HCT116 (cell line): ENCODE results near the gene UBIAD1. TPM values are rescaled to one million over a fixed set of nuclear protein-coding genes. Genes with fewer than 3 reads are reported as not detected.

Source experiments
- ATAC-seq: fragments of 200-7000 bp; cut with Tn5 transposase; 2 replicates; pipeline ENCODE4 v1.9.1; 2020; ENCODE audit warnings: mild to moderate bottlenecking, moderate library complexity
- BruUV-seq: library from RNA; stranded (reverse); fragments of 400-500 nt; replicated peaks from 2 replicates; lab custom pipeline; 2021; lab: Mats Ljungman, UMichigan
- CTCF ChIA-PET: fragments of 300-600 bp; sonication (Branson Sonifier 250); formaldehyde crosslinking; loops from one replicate; lab custom pipeline; 2021; ENCODE audit warnings: antibody characterized with exemption; lab: Charles Lee
- POLR2A ChIA-PET: fragments of 300-600, 350-600 bp; sonication (Branson Sonifier 250); formaldehyde crosslinking; loops from one replicate; lab custom pipeline; 2021; ENCODE audit warnings: antibody characterized with exemption; lab: Charles Lee
- RAD21 ChIA-PET, 2 experiments: fragments of 300-600 bp; sonication (Branson Sonifier 250); formaldehyde crosslinking; loops; one replicate each; lab custom pipeline; 2023; ENCODE audit warnings: low total read pairs in 2 of 2; ENCODE audit not compliant: uncharacterized antibody in 2 of 2, unreplicated experiment in 2 of 2, low non-redundant PET in 1 of 2; lab: Charles Lee
- DNase-seq: peaks from one replicate; pipeline ENCODE4 v3.0.0-alpha.2; 2010; ENCODE audit warnings: low read depth, low spot score
- H2AFZ ChIP-seq: fragments of 200-600 bp; shearing (Covaris generic), sonication (generic); 2 replicates; pipeline ENCODE4 v1.6.1; 2017; ENCODE audit warnings: low read depth, mixed run types, mixed read lengths, antibody characterized with exemption, low read length; ENCODE audit not compliant: poor library complexity, severe bottlenecking
- H3K27ac ChIP-seq: 2 replicates; pipeline ENCODE4 v1.5.1; 2012; ENCODE audit warnings: low read depth, low read length
- H3K27me3 ChIP-seq: fragments of 200-600 bp; sonication (generic); 2 replicates; pipeline ENCODE4 v1.6.1; 2016; ENCODE audit warnings: mixed run types, low read length, mixed read lengths; ENCODE audit not compliant: insufficient read depth
- H3K36me3 ChIP-seq, 2 experiments: fragments of 200-500 bp in 1 of 2; fragments of 200-600 bp in 1 of 2; sonication (Bioruptor generic) in 1 of 2; sonication (generic) in 1 of 2; 2 replicates each; pipeline versions ENCODE4 v1.5.1 to v1.6.1; 2014 to 2016; ENCODE audit warnings: low read length in 2 of 2, inconsistent platforms in 1 of 2, mixed read lengths in 1 of 2, mixed run types in 1 of 2; ENCODE audit not compliant: insufficient read depth in 2 of 2, control insufficient read depth in 1 of 2
- H3K4me1 ChIP-seq, 2 experiments: fragments of 200-600 bp in 1 of 2; sonication (generic) in 1 of 2; 2 replicates each; pipeline versions ENCODE4 v1.5.1 to v1.6.1; 2012 to 2017; ENCODE audit warnings: low read length in 2 of 2, inconsistent platforms in 1 of 2, mild to moderate bottlenecking in 1 of 2, mixed read lengths in 1 of 2, mixed run types in 1 of 2, moderate library complexity in 1 of 2; ENCODE audit not compliant: insufficient read depth in 2 of 2, control insufficient read depth in 1 of 2
- H3K4me2 ChIP-seq: fragments of 200-600 bp; sonication (generic); 2 replicates; pipeline ENCODE4 v1.6.1; 2017; ENCODE audit warnings: mixed run types, low read length, mixed read lengths
- H3K4me3 ChIP-seq, 2 experiments: fragments of 200-600 bp in 1 of 2; sonication (generic) in 1 of 2; replicated peaks in 1 of 2; 2 replicates each; pipeline ENCODE4 v1.5.1; 2011 to 2016; ENCODE audit warnings: low read length in 2 of 2, control low read depth in 1 of 2, low read depth in 1 of 2, mild to moderate bottlenecking in 1 of 2, mixed read lengths in 1 of 2, mixed run types in 1 of 2
- H3K79me2 ChIP-seq: fragments of 200-600 bp; sonication (generic); 2 replicates; pipeline ENCODE4 v1.6.1; 2017; ENCODE audit warnings: mild to moderate bottlenecking, mixed run types, low read length, moderate library complexity, mixed read lengths; ENCODE audit not compliant: insufficient read depth
- H3K9ac ChIP-seq: fragments of 200-600 bp; sonication (generic); 2 replicates; pipeline ENCODE4 v1.6.1; 2016; ENCODE audit warnings: low read length, mixed read lengths
- H3K9me2 ChIP-seq: fragments of 200-600 bp; sonication (generic), shearing (Covaris generic); 2 replicates; pipeline ENCODE4 v1.6.1; 2017; ENCODE audit warnings: mixed run types, mild to moderate bottlenecking, moderate library complexity; ENCODE audit not compliant: insufficient read depth
- H3K9me3 ChIP-seq, 2 experiments: fragments of 200-500 bp in 1 of 2; fragments of 200-600 bp in 1 of 2; sonication (Bioruptor generic) in 1 of 2; sonication (generic) in 1 of 2; 2 replicates each; pipeline ENCODE4 v1.6.1; 2014 to 2017; ENCODE audit warnings: low read length in 2 of 2, mixed read lengths in 2 of 2, inconsistent platforms in 1 of 2, low read depth in 1 of 2, mild to moderate bottlenecking in 1 of 2, mixed run types in 1 of 2, moderate library complexity in 1 of 2; ENCODE audit not compliant: control insufficient read depth in 1 of 2, insufficient read depth in 1 of 2
- H4K20me1 ChIP-seq: fragments of 200-600 bp; sonication (generic), shearing (Covaris generic); 2 replicates; pipeline ENCODE4 v1.6.1; 2017; ENCODE audit warnings: mixed run types, mild to moderate bottlenecking, moderate library complexity; ENCODE audit not compliant: insufficient read depth
- CBX3 ChIP-seq: IDR thresholded peaks from 2 replicates; pipeline ENCODE4 v1.6.1; 2012; ENCODE audit warnings: low read depth
- EZH2 ChIP-seq: fragments of 200-600 bp; sonication (generic); IDR thresholded peaks from 2 replicates; pipeline ENCODE4 v1.6.1; 2017; ENCODE audit warnings: antibody characterized with exemption, mixed run types
- JUND ChIP-seq: IDR thresholded peaks from 2 replicates; pipeline ENCODE4 v1.6.1; 2012
- POLR2AphosphoS5 ChIP-seq: IDR thresholded peaks from 2 replicates; pipeline ENCODE4 v1.6.1; 2011; ENCODE audit warnings: mild to moderate bottlenecking, low read depth, low read length, moderate library complexity
- REST ChIP-seq: IDR thresholded peaks from 2 replicates; pipeline ENCODE4 v1.6.1; 2012; ENCODE audit warnings: low read depth
- TCF7L2 ChIP-seq: IDR thresholded peaks from 2 replicates; pipeline ENCODE4 v1.7.0; 2011; ENCODE audit warnings: borderline replicate concordance, inconsistent platforms; ENCODE audit not compliant: insufficient read depth, insufficient read length; ENCODE audit errors: extremely low read depth
- ZBTB33 ChIP-seq: IDR thresholded peaks from 2 replicates; pipeline ENCODE4 v1.6.1; 2011; ENCODE audit warnings: mild to moderate bottlenecking, low read length, moderate library complexity; ENCODE audit not compliant: insufficient replicate concordance; ENCODE audit errors: extremely low read depth
- ZNF274 ChIP-seq: fragments of 200-500 bp; sonication (Bioruptor generic); IDR thresholded peaks from 2 replicates; pipeline ENCODE4 v1.6.1; 2014; ENCODE audit warnings: mild to moderate bottlenecking, low read depth, low read length, inconsistent platforms
- intact Hi-C: fragments of 100-400 bp; cut with micrococcal nuclease; formaldehyde crosslinking; loops from 2 replicates; pipeline ENCODE4 v1.10.0; 2022
- total RNA-seq: library from RNA; stranded (reverse); gene quantifications from one replicate; pipeline ENCODE4 v1.2.1, GENCODE V29; 2021; ENCODE audit not compliant: unreplicated experiment

UBIAD1 gene
- total RNA-seq, 1 experiment from 2014 or later, result 17.2 TPM

- RAD21 ChIA-PET, result no interaction called here
Observed at GRCh38 chr1:11326070-11326469, 53.1 kb downstream of the UBIAD1 start.

More at GRCh38 chr1:11326070-11326469, 53.1 kb downstream of the UBIAD1 start:
- intact Hi-C loops, result no loop called here
- no peak for ATAC-seq
- no TSS peak for BruUV-seq
- H3K27me3 ChIP-seq, result no peaks in the 10 kb centered on the region
- H3K79me2 ChIP-seq, result no peaks in the 10 kb centered on the region
- H3K4me2 ChIP-seq, result no peak overlapping the region
- no peak for TF ChIP-seq ZBTB33
- no peak for TF ChIP-seq EZH2
- no peak for TF ChIP-seq CBX3
- no peak for TF ChIP-seq REST
- no peak for TF ChIP-seq TCF7L2
- no peak for TF ChIP-seq ZNF274
- TF ChIP-seq JUND, result no peak
- TF ChIP-seq POLR2AphosphoS5, result no peak
- POLR2A ChIA-PET, result interaction anchor here (0.8 kb wide), 1 partner anchor 53 kb away, joined by 4 read pairs; no protein-coding TSS in a partner anchor
- H3K9ac ChIP-seq, result no peak overlapping the region
- no peak for DNase-seq
- no peaks in the 10 kb centered on the region for H3K9me3 ChIP-seq
- no peak overlapping the region for H3K4me3 ChIP-seq
- no peak overlapping the region for H2AFZ ChIP-seq
- H3K27ac ChIP-seq, result no peak overlapping the region
- H3K4me1 ChIP-seq, result no peaks in the 10 kb centered on the region
- CTCF ChIA-PET, result no interaction called here
- no peaks in the 10 kb centered on the region for H3K36me3 ChIP-seq
- no peaks in the 10 kb centered on the region for H4K20me1 ChIP-seq
- no peaks in the 10 kb centered on the region for H3K9me2 ChIP-seq
